HCT116 (cell line): Measurements from ENCODE around the gene MAP3K12. TPM values are rescaled to one million over a fixed set of nuclear protein-coding genes. Genes with fewer than 3 reads are reported as not detected.

ENCODE experiments used
- ATAC-seq: fragments of 200-7000 bp; cut with Tn5 transposase; 2 replicates; pipeline ENCODE4 v1.9.1; 2020; ENCODE audit warnings: mild to moderate bottlenecking, moderate library complexity
- BruUV-seq: library from RNA; stranded (reverse); fragments of 400-500 nt; replicated peaks from 2 replicates; lab custom pipeline; 2021; lab: Mats Ljungman, UMichigan
- CTCF ChIA-PET: fragments of 300-600 bp; sonication (Branson Sonifier 250); formaldehyde crosslinking; loops from one replicate; lab custom pipeline; 2021; ENCODE audit warnings: antibody characterized with exemption; lab: Charles Lee
- POLR2A ChIA-PET: fragments of 300-600, 350-600 bp; sonication (Branson Sonifier 250); formaldehyde crosslinking; loops from one replicate; lab custom pipeline; 2021; ENCODE audit warnings: antibody characterized with exemption; lab: Charles Lee
- RAD21 ChIA-PET, 2 experiments: fragments of 300-600 bp; sonication (Branson Sonifier 250); formaldehyde crosslinking; loops; one replicate each; lab custom pipeline; 2023; ENCODE audit warnings: low total read pairs in 2 of 2; ENCODE audit not compliant: uncharacterized antibody in 2 of 2, unreplicated experiment in 2 of 2, low non-redundant PET in 1 of 2; lab: Charles Lee
- DNase-seq: peaks from one replicate; pipeline ENCODE4 v3.0.0-alpha.2; 2010; ENCODE audit warnings: low read depth, low spot score
- H2AFZ ChIP-seq: fragments of 200-600 bp; shearing (Covaris generic), sonication (generic); 2 replicates; pipeline ENCODE4 v1.6.1; 2017; ENCODE audit warnings: low read depth, mixed run types, mixed read lengths, antibody characterized with exemption, low read length; ENCODE audit not compliant: poor library complexity, severe bottlenecking
- H3K27ac ChIP-seq: 2 replicates; pipeline ENCODE4 v1.5.1; 2012; ENCODE audit warnings: low read depth, low read length
- H3K27me3 ChIP-seq: fragments of 200-600 bp; sonication (generic); 2 replicates; pipeline ENCODE4 v1.6.1; 2016; ENCODE audit warnings: mixed run types, low read length, mixed read lengths; ENCODE audit not compliant: insufficient read depth
- H3K36me3 ChIP-seq, 2 experiments: fragments of 200-500 bp in 1 of 2; fragments of 200-600 bp in 1 of 2; sonication (Bioruptor generic) in 1 of 2; sonication (generic) in 1 of 2; 2 replicates each; pipeline versions ENCODE4 v1.5.1 to v1.6.1; 2014 to 2016; ENCODE audit warnings: low read length in 2 of 2, inconsistent platforms in 1 of 2, mixed read lengths in 1 of 2, mixed run types in 1 of 2; ENCODE audit not compliant: insufficient read depth in 2 of 2, control insufficient read depth in 1 of 2
- H3K4me1 ChIP-seq, 2 experiments: fragments of 200-600 bp in 1 of 2; sonication (generic) in 1 of 2; 2 replicates each; pipeline versions ENCODE4 v1.5.1 to v1.6.1; 2012 to 2017; ENCODE audit warnings: low read length in 2 of 2, inconsistent platforms in 1 of 2, mild to moderate bottlenecking in 1 of 2, mixed read lengths in 1 of 2, mixed run types in 1 of 2, moderate library complexity in 1 of 2; ENCODE audit not compliant: insufficient read depth in 2 of 2, control insufficient read depth in 1 of 2
- H3K4me2 ChIP-seq: fragments of 200-600 bp; sonication (generic); 2 replicates; pipeline ENCODE4 v1.6.1; 2017; ENCODE audit warnings: mixed run types, low read length, mixed read lengths
- H3K4me3 ChIP-seq, 2 experiments: fragments of 200-600 bp in 1 of 2; sonication (generic) in 1 of 2; replicated peaks in 1 of 2; 2 replicates each; pipeline ENCODE4 v1.5.1; 2011 to 2016; ENCODE audit warnings: low read length in 2 of 2, control low read depth in 1 of 2, low read depth in 1 of 2, mild to moderate bottlenecking in 1 of 2, mixed read lengths in 1 of 2, mixed run types in 1 of 2
- H3K79me2 ChIP-seq: fragments of 200-600 bp; sonication (generic); 2 replicates; pipeline ENCODE4 v1.6.1; 2017; ENCODE audit warnings: mild to moderate bottlenecking, mixed run types, low read length, moderate library complexity, mixed read lengths; ENCODE audit not compliant: insufficient read depth
- H3K9ac ChIP-seq: fragments of 200-600 bp; sonication (generic); 2 replicates; pipeline ENCODE4 v1.6.1; 2016; ENCODE audit warnings: low read length, mixed read lengths
- H3K9me2 ChIP-seq: fragments of 200-600 bp; sonication (generic), shearing (Covaris generic); 2 replicates; pipeline ENCODE4 v1.6.1; 2017; ENCODE audit warnings: mixed run types, mild to moderate bottlenecking, moderate library complexity; ENCODE audit not compliant: insufficient read depth
- H3K9me3 ChIP-seq, 2 experiments: fragments of 200-500 bp in 1 of 2; fragments of 200-600 bp in 1 of 2; sonication (Bioruptor generic) in 1 of 2; sonication (generic) in 1 of 2; 2 replicates each; pipeline ENCODE4 v1.6.1; 2014 to 2017; ENCODE audit warnings: low read length in 2 of 2, mixed read lengths in 2 of 2, inconsistent platforms in 1 of 2, low read depth in 1 of 2, mild to moderate bottlenecking in 1 of 2, mixed run types in 1 of 2, moderate library complexity in 1 of 2; ENCODE audit not compliant: control insufficient read depth in 1 of 2, insufficient read depth in 1 of 2
- H4K20me1 ChIP-seq: fragments of 200-600 bp; sonication (generic), shearing (Covaris generic); 2 replicates; pipeline ENCODE4 v1.6.1; 2017; ENCODE audit warnings: mixed run types, mild to moderate bottlenecking, moderate library complexity; ENCODE audit not compliant: insufficient read depth
- CTCF ChIP-seq, 3 experiments: fragments of 200-600 bp in 1 of 3; sonication (generic) in 1 of 3; IDR thresholded peaks in 2 of 3; conservative IDR thresholded peaks in 1 of 3; 2 replicates each; pipeline ENCODE4 v1.5.1; 2012 to 2017; ENCODE audit warnings: low read depth in 2 of 3, low read length in 2 of 3, antibody characterized with exemption in 1 of 3, borderline replicate concordance in 1 of 3, control low read depth in 1 of 3, mild to moderate bottlenecking in 1 of 3, mixed read lengths in 1 of 3, mixed run types in 1 of 3, moderate library complexity in 1 of 3; ENCODE audit not compliant: insufficient read depth in 1 of 3
- ELF1 ChIP-seq: IDR thresholded peaks from 2 replicates; pipeline ENCODE4 v1.6.1; 2012; ENCODE audit warnings: low read depth, borderline replicate concordance
- EZH2 ChIP-seq: fragments of 200-600 bp; sonication (generic); IDR thresholded peaks from 2 replicates; pipeline ENCODE4 v1.6.1; 2017; ENCODE audit warnings: antibody characterized with exemption, mixed run types
- REST ChIP-seq: IDR thresholded peaks from 2 replicates; pipeline ENCODE4 v1.6.1; 2012; ENCODE audit warnings: low read depth
- intact Hi-C: fragments of 100-400 bp; cut with micrococcal nuclease; formaldehyde crosslinking; loops from 2 replicates; pipeline ENCODE4 v1.10.0; 2022
- total RNA-seq: library from RNA; stranded (reverse); gene quantifications from one replicate; pipeline ENCODE4 v1.2.1, GENCODE V29; 2021; ENCODE audit not compliant: unreplicated experiment

MAP3K12 gene
- total RNA-seq, 1 experiment from 2014 or later, result 16.3 TPM

DNA sequence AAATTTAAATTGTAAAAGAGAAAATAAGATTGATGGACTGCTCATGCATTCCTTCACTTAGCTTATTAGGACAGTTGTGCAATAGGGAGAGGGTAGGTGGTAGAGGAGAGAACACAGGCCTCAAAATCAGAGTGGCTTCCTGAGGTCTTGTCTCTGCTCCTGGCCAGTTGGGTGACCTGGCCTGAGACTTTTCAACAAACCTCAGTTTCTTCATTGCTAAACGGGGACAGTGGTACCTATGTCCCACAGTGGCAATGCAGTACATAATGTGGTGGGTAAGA is 2.6 kb downstream of the MAP3K12 start:
- RAD21 ChIA-PET, result no interaction called here
- H2AFZ ChIP-seq, result no peak overlapping the region
- H3K36me3 ChIP-seq, result no peaks in the 10 kb centered on the region
- BruUV-seq, result no TSS peak
- no peaks in the 10 kb centered on the region for H3K9me2 ChIP-seq
- H3K27me3 ChIP-seq, result no peaks in the 10 kb centered on the region
- no peak overlapping the region for H3K27ac ChIP-seq
- TF ChIP-seq CTCF (IDR thresholded peaks at IDR 0.05 in 2 of 3, conservative IDR thresholded peaks at IDR 0.05 in 1 of 3; ENCODE audit: borderline replicate concordance in 1 of 3, insufficient read depth in 1 of 3, low read depth in 2 of 3, low read length in 2 of 3) (no peak), ELF1 (no peak), REST (no peak), EZH2 (no peak)
- DNase-seq, result no peak
- POLR2A ChIA-PET, result no interaction called here
- H3K9me3 ChIP-seq, result no peaks in the 10 kb centered on the region
- ATAC-seq, result no peak
- no peaks in the 10 kb centered on the region for H4K20me1 ChIP-seq
- CTCF ChIA-PET, result no interaction called here
- no peak overlapping the region for H3K4me2 ChIP-seq
- H3K4me1 ChIP-seq, result peaks cover 18 to 53% of the 10 kb centered on the region in 2 experiments
- H3K4me3 ChIP-seq, result no peak overlapping the region
- no peak overlapping the region for H3K9ac ChIP-seq
- intact Hi-C loops, result no loop called here
- peaks cover 3% of the 10 kb centered on the region; the same call in 1 of the 2 replicates for H3K79me2 ChIP-seq
